ENCODE measurements around the gene IL18BP. TPM values are rescaled to one million over a fixed set of nuclear protein-coding genes. Genes with fewer than 3 reads are reported as not detected.

IL18BP gene
- total and polyA plus RNA-seq, 9 of the 15 experiments (the other 6 are each of a cell fraction or from before 2014, with no cell fraction given), result 0.34 to 9.4 (median 3.2) TPM

GRCh38 chr11:71995726-71996291 lies 2.9 kb upstream of the IL18BP start (continued):
- TF ChIP-seq ZBTB49 (CRISPR knock-in tag; IDR thresholded peaks at IDR 0.05; ENCODE audit: borderline replicate concordance) (no peak), BCL6 (CRISPR knock-in tag; IDR thresholded peaks at IDR 0.05) (no peak), ZNF24 (IDR thresholded peaks at IDR 0.05) (no peak), HOMEZ (CRISPR knock-in tag; IDR thresholded peaks at IDR 0.05) (no peak), MXI1 (IDR thresholded peaks at IDR 0.05; ENCODE audit: low read depth, low read length) (peak; percentile 31; the same call in 1 of the 2 replicates), PRMT5 (CRISPR knock-in tag; IDR thresholded peaks at IDR 0.05) (no peak), TCFL5 (CRISPR knock-in tag; conservative IDR thresholded peaks at IDR 0.05) (no peak), ZNF311 (CRISPR knock-in tag; IDR thresholded peaks at IDR 0.05) (no peak), PREB (CRISPR knock-in tag; IDR thresholded peaks at IDR 0.05) (no peak), ILF3 (IDR thresholded peaks at IDR 0.05; ENCODE audit: borderline replicate concordance) (no peak), MYNN (IDR thresholded peaks at IDR 0.05) (peak; percentile 86; the same call in 1 of the 2 replicates), MYNN (CRISPR knock-in tag; IDR thresholded peaks at IDR 0.05) (no peak), THRB (CRISPR knock-in tag; conservative IDR thresholded peaks at IDR 0.05) (no peak), ETV1 (tag; conservative IDR thresholded peaks at IDR 0.05; ENCODE audit: low read depth) (0 out of 2 replicates have a peak, but pooled peaks have one; percentile 12), ZNF280B (CRISPR knock-in tag; IDR thresholded peaks at IDR 0.05) (no peak), E4F1 (CRISPR knock-in tag; IDR thresholded peaks at IDR 0.05; ENCODE audit: borderline replicate concordance) (no peak), MAZ (CRISPR knock-in tag; conservative IDR thresholded peaks at IDR 0.05 in 1 of 2, IDR thresholded peaks at IDR 0.05 in 1 of 2) (0 out of 4 replicates have a peak, but pooled peaks have one; percentile 17 to 27), HNRNPL (IDR thresholded peaks at IDR 0.05; ENCODE audit: low read depth, low read length) (no peak)
